ENCODE results near the gene SLC1A4.

GRCh38 chr2:64989982-64990614 is 899 bp downstream of the SLC1A4 start:
- TF ChIP-seq, protein P1, sequence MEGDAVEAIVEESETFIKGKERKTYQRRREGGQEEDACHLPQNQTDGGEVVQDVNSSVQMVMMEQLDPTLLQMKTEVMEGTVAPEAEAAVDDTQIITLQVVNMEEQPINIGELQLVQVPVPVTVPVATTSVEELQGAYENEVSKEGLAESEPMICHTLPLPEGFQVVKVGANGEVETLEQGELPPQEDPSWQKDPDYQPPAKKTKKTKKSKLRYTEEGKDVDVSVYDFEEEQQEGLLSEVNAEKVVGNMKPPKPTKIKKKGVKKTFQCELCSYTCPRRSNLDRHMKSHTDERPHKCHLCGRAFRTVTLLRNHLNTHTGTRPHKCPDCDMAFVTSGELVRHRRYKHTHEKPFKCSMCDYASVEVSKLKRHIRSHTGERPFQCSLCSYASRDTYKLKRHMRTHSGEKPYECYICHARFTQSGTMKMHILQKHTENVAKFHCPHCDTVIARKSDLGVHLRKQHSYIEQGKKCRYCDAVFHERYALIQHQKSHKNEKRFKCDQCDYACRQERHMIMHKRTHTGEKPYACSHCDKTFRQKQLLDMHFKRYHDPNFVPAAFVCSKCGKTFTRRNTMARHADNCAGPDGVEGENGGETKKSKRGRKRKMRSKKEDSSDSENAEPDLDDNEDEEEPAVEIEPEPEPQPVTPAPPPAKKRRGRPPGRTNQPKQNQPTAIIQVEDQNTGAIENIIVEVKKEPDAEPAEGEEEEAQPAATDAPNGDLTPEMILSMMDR (IDR thresholded peaks at IDR 0.05), result no peak
- TF ChIP-seq POLR2AphosphoS5 (IDR thresholded peaks at IDR 0.05; ENCODE audit: low read depth, low read length), result no peak
- TF ChIP-seq, protein P2, sequence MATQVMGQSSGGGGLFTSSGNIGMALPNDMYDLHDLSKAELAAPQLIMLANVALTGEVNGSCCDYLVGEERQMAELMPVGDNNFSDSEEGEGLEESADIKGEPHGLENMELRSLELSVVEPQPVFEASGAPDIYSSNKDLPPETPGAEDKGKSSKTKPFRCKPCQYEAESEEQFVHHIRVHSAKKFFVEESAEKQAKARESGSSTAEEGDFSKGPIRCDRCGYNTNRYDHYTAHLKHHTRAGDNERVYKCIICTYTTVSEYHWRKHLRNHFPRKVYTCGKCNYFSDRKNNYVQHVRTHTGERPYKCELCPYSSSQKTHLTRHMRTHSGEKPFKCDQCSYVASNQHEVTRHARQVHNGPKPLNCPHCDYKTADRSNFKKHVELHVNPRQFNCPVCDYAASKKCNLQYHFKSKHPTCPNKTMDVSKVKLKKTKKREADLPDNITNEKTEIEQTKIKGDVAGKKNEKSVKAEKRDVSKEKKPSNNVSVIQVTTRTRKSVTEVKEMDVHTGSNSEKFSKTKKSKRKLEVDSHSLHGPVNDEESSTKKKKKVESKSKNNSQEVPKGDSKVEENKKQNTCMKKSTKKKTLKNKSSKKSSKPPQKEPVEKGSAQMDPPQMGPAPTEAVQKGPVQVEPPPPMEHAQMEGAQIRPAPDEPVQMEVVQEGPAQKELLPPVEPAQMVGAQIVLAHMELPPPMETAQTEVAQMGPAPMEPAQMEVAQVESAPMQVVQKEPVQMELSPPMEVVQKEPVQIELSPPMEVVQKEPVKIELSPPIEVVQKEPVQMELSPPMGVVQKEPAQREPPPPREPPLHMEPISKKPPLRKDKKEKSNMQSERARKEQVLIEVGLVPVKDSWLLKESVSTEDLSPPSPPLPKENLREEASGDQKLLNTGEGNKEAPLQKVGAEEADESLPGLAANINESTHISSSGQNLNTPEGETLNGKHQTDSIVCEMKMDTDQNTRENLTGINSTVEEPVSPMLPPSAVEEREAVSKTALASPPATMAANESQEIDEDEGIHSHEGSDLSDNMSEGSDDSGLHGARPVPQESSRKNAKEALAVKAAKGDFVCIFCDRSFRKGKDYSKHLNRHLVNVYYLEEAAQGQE (IDR thresholded peaks at IDR 0.05; ENCODE audit: insufficient read depth in 1 of 2, low read depth in 2 of 2, low read length in 1 of 2), result no peak

All from Panc1 (cell line).